HG03439 (cell line): ENCODE data around the gene SCD.
"Not testable (repeated sequence)": the region's sequence is repeated elsewhere in the genome, so short reads cannot be mapped to it uniquely, and the experiment has no call there.

Source experiments
- ATAC-seq: cut with Tn5 transposase; IDR thresholded peaks from one replicate; pipeline ENCODE4 v1.9.1; 2021; ENCODE audit warnings: mild to moderate bottlenecking, moderate library complexity; ENCODE audit not compliant: unreplicated experiment

SCD gene

GRCh38 chr10:100359529-100360150 lies 12.6 kb downstream of the SCD start:
- ATAC-seq = no peak

- no peak for ATAC-seq
Measured at GRCh38 chr10:100360234-100360633, 13.2 kb downstream of the SCD start.

- ATAC-seq = no peak
Measured at GRCh38 chr10:100362570-100363496, 15.8 kb downstream of the SCD start.

GRCh38 chr10:100364175-100364574 lies 17.1 kb downstream of the SCD start:
- no peak for ATAC-seq

GRCh38 chr10:100364735-100365391 lies 17.8 kb downstream of the SCD start:
- ATAC-seq = no peak

GRCh38 chr10:100368721-100369120 lies 21.7 kb downstream of the SCD start:
- ATAC-seq = no peak

- ATAC-seq = no peak
Measured at GRCh38 chr10:100370714-100371481, 23.9 kb downstream of the SCD start.

GRCh38 chr10:100371482-100372027 lies 24.5 kb downstream of the SCD start:
- no peak for ATAC-seq

- no peak for ATAC-seq
Measured at GRCh38 chr10:100372415-100373297, 25.6 kb downstream of the SCD start.

- ATAC-seq = peak; percentile 96
Measured at GRCh38 chr10:100373298-100374199, 26.5 kb downstream of the SCD start.

GRCh38 chr10:100374200-100374655 lies 27.2 kb downstream of the SCD start:
- ATAC-seq = no peak

- not testable (repeated sequence) for ATAC-seq
Measured at GRCh38 chr10:100374677-100375353, 27.8 kb downstream of the SCD start.

GRCh38 chr10:100376656-100377055 lies 29.6 kb downstream of the SCD start:
- not testable (repeated sequence) for ATAC-seq

GRCh38 chr10:100377830-100378229 lies 30.8 kb downstream of the SCD start:
- ATAC-seq = no peak

- no peak for ATAC-seq
Measured at GRCh38 chr10:100380400-100380799, 33.4 kb downstream of the SCD start.

- no peak for ATAC-seq
Measured at GRCh38 chr10:100382553-100382952, 35.5 kb downstream of the SCD start.

GRCh38 chr10:100383251-100383650 lies 36.2 kb downstream of the SCD start:
- ATAC-seq = no peak
